ENCODE measurements around the gene PDE7B. TPM values are rescaled to one million over a fixed set of nuclear protein-coding genes. Genes with fewer than 3 reads are reported as not detected.

Gene PDE7B
- total RNA-seq, 1 donor: 0.42 TPM

- Histone ChIP-seq H3K27me3 (ENCODE audit: insufficient read depth, low read length) (no peaks in the 10 kb centered on the region), H3K4me3 (ENCODE audit: low read length) (no peak overlapping the region), H3K9me3 (ENCODE audit: low read depth, low read length) (no peaks in the 10 kb centered on the region), H3K4me1 (ENCODE audit: insufficient read depth, low read length) (no peaks in the 10 kb centered on the region)
Observed at GRCh38 chr6:136024711-136025110, 173.2 kb downstream of the PDE7B start.

- H3K9me3 ChIP-seq (ENCODE audit: low read depth, low read length): no peaks in the 10 kb centered on the region
- no peaks in the 10 kb centered on the region for H3K27me3 ChIP-seq (ENCODE audit: insufficient read depth, low read length)
- H3K4me3 ChIP-seq (ENCODE audit: low read length): no peak overlapping the region
- no peaks in the 10 kb centered on the region for H3K4me1 ChIP-seq (ENCODE audit: insufficient read depth, low read length)
Observed at GRCh38 chr6:136025736-136026135, 174.2 kb downstream of the PDE7B start.

- Histone ChIP-seq H3K4me1 (ENCODE audit: insufficient read depth, low read length) (peaks cover 1% of the 10 kb centered on the region), H3K27me3 (ENCODE audit: insufficient read depth, low read length) (no peaks in the 10 kb centered on the region), H3K4me3 (ENCODE audit: low read length) (no peak overlapping the region), H3K9me3 (ENCODE audit: low read depth, low read length) (no peaks in the 10 kb centered on the region)
Observed at GRCh38 chr6:136030131-136030530, 178.6 kb downstream of the PDE7B start.

GRCh38 chr6:136031982-136032381 lies 180.5 kb downstream of the PDE7B start:
- H3K4me1 ChIP-seq (ENCODE audit: insufficient read depth, low read length): peaks cover 9% of the 10 kb centered on the region
- H3K4me3 ChIP-seq (ENCODE audit: low read length): no peak overlapping the region
- no peaks in the 10 kb centered on the region for H3K27me3 ChIP-seq (ENCODE audit: insufficient read depth, low read length)
- H3K9me3 ChIP-seq (ENCODE audit: low read depth, low read length): no peaks in the 10 kb centered on the region

- Histone ChIP-seq H3K9me3 (ENCODE audit: low read depth, low read length) (no peaks in the 10 kb centered on the region), H3K4me3 (ENCODE audit: low read length) (no peak overlapping the region), H3K4me1 (ENCODE audit: insufficient read depth, low read length) (peaks cover 22% of the 10 kb centered on the region), H3K27me3 (ENCODE audit: insufficient read depth, low read length) (no peaks in the 10 kb centered on the region)
Observed at GRCh38 chr6:136033416-136033815, 181.9 kb downstream of the PDE7B start.

- H3K9me3 ChIP-seq (ENCODE audit: low read depth, low read length): no peaks in the 10 kb centered on the region
- no peak overlapping the region for H3K4me3 ChIP-seq (ENCODE audit: low read length)
- peaks cover 26% of the 10 kb centered on the region for H3K4me1 ChIP-seq (ENCODE audit: insufficient read depth, low read length)
- H3K27me3 ChIP-seq (ENCODE audit: insufficient read depth, low read length): no peaks in the 10 kb centered on the region
Observed at GRCh38 chr6:136034422-136034821, 182.9 kb downstream of the PDE7B start.

GRCh38 chr6:136035378-136036070 lies 184.0 kb downstream of the PDE7B start:
- Histone ChIP-seq H3K4me1 (ENCODE audit: insufficient read depth, low read length) (peaks cover 26% of the 10 kb centered on the region), H3K9me3 (ENCODE audit: low read depth, low read length) (no peaks in the 10 kb centered on the region), H3K4me3 (ENCODE audit: low read length) (no peak overlapping the region), H3K27me3 (ENCODE audit: insufficient read depth, low read length) (no peaks in the 10 kb centered on the region)

- H3K27me3 ChIP-seq (ENCODE audit: insufficient read depth, low read length): no peaks in the 10 kb centered on the region
- no peak overlapping the region for H3K4me3 ChIP-seq (ENCODE audit: low read length)
- H3K4me1 ChIP-seq (ENCODE audit: insufficient read depth, low read length): peaks cover 26% of the 10 kb centered on the region
- no peaks in the 10 kb centered on the region for H3K9me3 ChIP-seq (ENCODE audit: low read depth, low read length)
Observed at GRCh38 chr6:136036071-136036380, 184.5 kb downstream of the PDE7B start.

- Histone ChIP-seq H3K27me3 (ENCODE audit: insufficient read depth, low read length) (no peaks in the 10 kb centered on the region), H3K9me3 (ENCODE audit: low read depth, low read length) (no peaks in the 10 kb centered on the region), H3K4me1 (ENCODE audit: insufficient read depth, low read length) (peaks cover 26% of the 10 kb centered on the region), H3K4me3 (ENCODE audit: low read length) (no peak overlapping the region)
Observed at GRCh38 chr6:136036601-136037000, 185.1 kb downstream of the PDE7B start.

GRCh38 chr6:136037242-136037875 lies 185.9 kb downstream of the PDE7B start:
- Histone ChIP-seq H3K4me1 (ENCODE audit: insufficient read depth, low read length) (peaks cover 26% of the 10 kb centered on the region), H3K9me3 (ENCODE audit: low read depth, low read length) (no peaks in the 10 kb centered on the region), H3K4me3 (ENCODE audit: low read length) (no peak overlapping the region), H3K27me3 (ENCODE audit: insufficient read depth, low read length) (no peaks in the 10 kb centered on the region)

GRCh38 chr6:136037876-136038460 lies 186.5 kb downstream of the PDE7B start:
- no peak overlapping the region for H3K4me3 ChIP-seq (ENCODE audit: low read length)
- H3K27me3 ChIP-seq (ENCODE audit: insufficient read depth, low read length): no peaks in the 10 kb centered on the region
- H3K4me1 ChIP-seq (ENCODE audit: insufficient read depth, low read length): peaks cover 26% of the 10 kb centered on the region
- H3K9me3 ChIP-seq (ENCODE audit: low read depth, low read length): no peaks in the 10 kb centered on the region

- Histone ChIP-seq H3K9me3 (ENCODE audit: low read depth, low read length) (no peaks in the 10 kb centered on the region), H3K4me3 (ENCODE audit: low read length) (no peak overlapping the region), H3K27me3 (ENCODE audit: insufficient read depth, low read length) (no peaks in the 10 kb centered on the region), H3K4me1 (ENCODE audit: insufficient read depth, low read length) (peaks cover 26% of the 10 kb centered on the region)
Observed at GRCh38 chr6:136038531-136038930, 187.0 kb downstream of the PDE7B start.

- Histone ChIP-seq H3K4me1 (ENCODE audit: insufficient read depth, low read length) (peaks cover 26% of the 10 kb centered on the region), H3K4me3 (ENCODE audit: low read length) (no peak overlapping the region), H3K27me3 (ENCODE audit: insufficient read depth, low read length) (no peaks in the 10 kb centered on the region), H3K9me3 (ENCODE audit: low read depth, low read length) (no peaks in the 10 kb centered on the region)
Observed at GRCh38 chr6:136039185-136039584, 187.7 kb downstream of the PDE7B start.

- H3K9me3 ChIP-seq (ENCODE audit: low read depth, low read length): no peaks in the 10 kb centered on the region
- H3K27me3 ChIP-seq (ENCODE audit: insufficient read depth, low read length): no peaks in the 10 kb centered on the region
- peaks cover 7% of the 10 kb centered on the region for H3K4me1 ChIP-seq (ENCODE audit: insufficient read depth, low read length)
- no peak overlapping the region for H3K4me3 ChIP-seq (ENCODE audit: low read length)
Observed at GRCh38 chr6:136050475-136050874, 199.0 kb downstream of the PDE7B start.

- Histone ChIP-seq H3K9me3 (ENCODE audit: low read depth, low read length) (no peaks in the 10 kb centered on the region), H3K4me1 (ENCODE audit: insufficient read depth, low read length) (peaks cover 7% of the 10 kb centered on the region), H3K27me3 (ENCODE audit: insufficient read depth, low read length) (no peaks in the 10 kb centered on the region), H3K4me3 (ENCODE audit: low read length) (no peak overlapping the region)
Observed at GRCh38 chr6:136051140-136051775, 199.8 kb downstream of the PDE7B start.
